Renal cortical epithelial cell (primary cell): ENCODE data around the gene AHCYL2. TPM values are rescaled to one million over a fixed set of nuclear protein-coding genes. Genes with fewer than 3 reads are reported as not detected.
A peak's percentile ranks its signal among the peaks of the same experiment; 100 is the strongest.
"Not testable (repeated sequence)": the region's sequence is repeated elsewhere in the genome, so short reads cannot be mapped to it uniquely, and the experiment has no call there.

Experiments used
- DNase-seq: peaks from one replicate; pipeline ENCODE4 v3.0.0-alpha.2; 2011; ENCODE audit warnings: low read depth
- total RNA-seq: library from RNA; depleted of rRNA; stranded (reverse); fragments of >200 nt; gene quantifications from 2 replicates; pipeline ENCODE4 v1.2.3, GENCODE V29; 2014

AHCYL2 gene
- total RNA-seq, 1 donor from 2014 or later = 34.3 TPM

DNA sequence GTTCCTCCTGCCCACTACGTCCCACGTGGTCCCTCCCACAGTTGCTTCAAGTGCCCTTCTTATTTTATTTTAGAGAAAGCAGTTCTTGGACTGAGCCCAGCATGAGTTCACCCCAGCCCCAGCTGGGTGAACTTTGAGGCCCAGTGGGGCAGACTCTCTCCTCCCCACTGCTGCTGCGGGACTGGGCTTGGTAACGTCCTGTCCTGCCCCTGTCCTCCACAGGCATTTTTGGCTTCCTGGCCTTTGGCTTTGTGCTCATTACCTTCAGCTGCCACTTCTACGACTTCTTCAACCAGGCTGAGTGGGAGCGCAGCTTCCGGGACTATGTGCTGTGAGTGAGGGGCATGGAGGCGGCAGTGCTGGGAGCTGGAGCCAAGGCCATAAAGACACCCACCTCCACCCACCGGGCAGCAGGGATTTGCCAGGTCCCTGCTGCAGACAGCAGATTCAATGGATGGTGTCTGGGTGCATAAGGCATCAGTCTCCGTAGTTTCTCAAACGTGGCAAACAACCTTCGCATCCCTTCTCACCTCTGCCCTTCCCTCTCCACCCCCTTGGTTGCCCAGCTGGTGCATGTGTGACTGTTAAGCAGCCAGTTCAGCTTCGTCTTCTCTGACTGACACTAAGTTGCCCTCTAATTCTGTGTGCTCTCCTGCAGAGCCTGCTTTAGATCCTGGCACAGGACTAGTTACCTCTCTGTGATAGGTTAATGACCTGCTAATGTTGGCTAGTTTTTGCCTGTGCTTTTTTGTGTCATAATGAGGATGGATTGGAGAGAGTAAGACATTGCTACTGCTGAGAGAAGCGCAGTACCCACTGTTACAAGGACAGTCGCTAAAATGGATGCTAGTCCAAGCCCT lies 15.5 kb upstream of the AHCYL2 start:
- DNase-seq = no peak

DNA sequence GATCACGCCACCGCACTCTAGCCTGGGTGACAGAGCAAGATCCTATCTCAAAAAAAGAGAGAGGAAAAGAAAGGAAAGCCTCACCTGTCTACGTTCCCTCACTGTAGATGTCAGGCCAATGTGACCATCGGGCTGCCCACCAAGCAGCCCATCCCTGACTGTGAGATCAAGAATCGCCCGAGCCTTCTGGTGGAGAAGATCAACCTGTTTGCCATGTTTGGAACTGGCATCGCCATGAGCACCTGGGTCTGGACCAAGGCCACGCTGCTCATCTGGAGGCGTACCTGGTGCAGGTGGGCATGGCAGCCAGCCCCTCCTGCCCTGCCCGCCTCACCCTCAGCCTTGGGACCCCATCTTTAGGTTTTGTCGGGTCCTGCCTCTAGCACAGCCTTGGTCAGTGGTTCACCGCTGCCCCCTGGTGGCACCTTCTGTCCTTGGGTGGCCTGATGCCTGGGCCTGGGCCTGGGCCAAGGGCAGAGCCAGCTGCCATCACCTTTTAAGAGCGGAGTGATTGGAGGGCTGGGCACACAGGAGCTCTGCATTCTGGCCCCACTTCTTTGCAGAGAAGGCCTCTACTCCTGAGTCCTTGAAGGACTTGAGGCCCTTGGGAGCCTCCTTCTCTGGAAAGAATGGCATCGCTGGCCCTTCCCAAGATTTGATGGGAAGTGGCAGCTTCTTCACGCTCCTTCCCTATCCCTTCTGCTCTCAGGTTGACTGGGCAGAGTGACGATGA lies 14.4 kb upstream of the AHCYL2 start:
- DNase-seq = no peak

DNA sequence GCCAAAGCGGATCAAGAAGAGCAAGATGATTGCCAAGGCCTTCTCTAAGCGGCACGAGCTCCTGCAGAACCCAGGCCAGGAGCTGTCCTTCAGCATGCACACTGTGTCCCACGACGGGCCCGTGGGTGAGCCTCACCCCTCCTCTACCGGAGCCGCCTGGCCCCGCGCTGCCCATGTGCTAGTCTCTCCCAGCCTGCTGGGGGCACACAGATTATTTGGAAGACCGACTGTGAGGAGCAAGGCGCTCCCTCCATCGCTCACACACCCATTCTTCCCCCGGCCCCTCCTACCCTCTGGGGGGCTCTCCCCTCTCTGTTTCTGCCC lies 13.9 kb upstream of the AHCYL2 start:
- DNase-seq = no peak

DNA sequence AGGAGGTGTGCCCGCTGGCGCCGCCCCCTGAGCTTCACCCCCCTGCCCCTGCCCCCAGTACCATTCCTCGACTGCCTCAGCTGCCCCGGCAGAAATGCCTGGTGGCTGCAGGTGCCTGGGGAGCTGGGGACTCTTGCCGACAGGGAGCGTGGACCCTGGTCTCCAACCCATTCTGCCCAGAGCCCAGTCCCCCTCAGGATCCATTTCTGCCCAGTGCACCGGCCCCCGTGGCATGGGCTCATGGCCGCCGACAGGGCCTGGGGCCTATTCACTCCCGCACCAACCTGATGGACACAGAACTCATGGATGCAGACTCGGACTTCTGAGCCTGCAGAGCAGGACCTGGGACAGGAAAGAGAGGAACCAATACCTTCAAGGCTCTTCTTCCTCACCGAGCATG lies 12.7 kb upstream of the AHCYL2 start:
- no peak for DNase-seq

DNA sequence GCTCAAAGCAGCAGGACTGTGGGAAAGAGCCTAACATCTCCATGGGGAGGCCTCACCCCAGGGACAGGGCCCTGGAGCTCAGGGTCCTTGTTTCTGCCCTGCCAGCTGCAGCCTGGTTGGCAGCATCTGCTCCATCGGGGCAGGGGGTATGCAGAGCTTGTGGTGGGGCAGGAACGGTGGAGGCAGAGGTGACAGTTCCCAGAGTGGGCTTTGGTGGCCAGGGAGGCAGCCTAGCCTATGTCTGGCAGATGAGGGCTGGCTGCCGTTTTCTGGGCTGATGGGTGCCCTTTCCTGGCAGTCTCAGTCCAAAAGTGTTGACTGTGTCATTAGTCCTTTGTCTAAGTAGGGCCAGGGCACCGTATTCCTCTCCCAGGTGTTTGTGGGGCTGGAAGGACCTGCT lies 12.2 kb upstream of the AHCYL2 start:
- DNase-seq = no peak

DNA sequence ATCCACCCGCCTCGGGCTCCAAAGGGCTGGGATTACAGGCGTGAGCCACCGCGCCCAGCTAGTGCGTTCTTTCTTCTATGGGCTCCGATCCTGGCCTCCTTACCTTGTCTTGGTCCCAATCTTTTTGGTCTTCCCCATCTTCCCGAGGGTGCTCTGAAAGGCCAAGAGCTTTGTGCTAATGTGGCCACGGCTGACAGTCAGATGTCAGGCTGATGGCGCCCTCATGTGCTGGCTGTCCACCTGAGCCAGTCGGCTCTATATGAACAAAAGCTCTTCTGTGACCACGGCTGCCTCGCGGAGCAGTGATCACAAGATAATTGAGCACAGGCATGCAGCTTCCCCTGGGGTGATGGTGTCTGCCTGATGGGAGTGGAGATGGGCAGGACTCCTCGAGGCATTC lies 11.0 kb upstream of the AHCYL2 start:
- peak; percentile 9 for DNase-seq

DNA sequence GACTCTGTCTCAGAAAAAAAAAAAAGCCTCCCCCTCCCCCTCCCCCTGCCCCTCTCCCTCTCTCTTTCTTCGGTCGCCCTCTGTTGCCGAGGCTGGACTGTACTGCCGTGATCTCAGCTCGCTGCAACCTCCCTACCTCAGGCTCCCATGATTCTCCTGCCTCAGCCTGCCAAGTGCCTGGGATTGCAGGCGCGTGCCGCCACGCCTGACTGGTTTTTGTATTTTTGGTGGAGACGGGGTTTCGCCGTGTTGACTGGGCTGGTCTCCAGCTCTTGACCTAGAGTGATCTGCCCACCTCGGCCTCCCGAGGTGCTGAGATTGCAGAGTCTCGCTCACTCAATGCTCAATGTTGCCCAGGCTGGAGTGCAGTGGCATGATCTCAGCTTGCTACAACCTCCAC lies 9.1 kb upstream of the AHCYL2 start:
- not testable (repeated sequence) for DNase-seq

DNA sequence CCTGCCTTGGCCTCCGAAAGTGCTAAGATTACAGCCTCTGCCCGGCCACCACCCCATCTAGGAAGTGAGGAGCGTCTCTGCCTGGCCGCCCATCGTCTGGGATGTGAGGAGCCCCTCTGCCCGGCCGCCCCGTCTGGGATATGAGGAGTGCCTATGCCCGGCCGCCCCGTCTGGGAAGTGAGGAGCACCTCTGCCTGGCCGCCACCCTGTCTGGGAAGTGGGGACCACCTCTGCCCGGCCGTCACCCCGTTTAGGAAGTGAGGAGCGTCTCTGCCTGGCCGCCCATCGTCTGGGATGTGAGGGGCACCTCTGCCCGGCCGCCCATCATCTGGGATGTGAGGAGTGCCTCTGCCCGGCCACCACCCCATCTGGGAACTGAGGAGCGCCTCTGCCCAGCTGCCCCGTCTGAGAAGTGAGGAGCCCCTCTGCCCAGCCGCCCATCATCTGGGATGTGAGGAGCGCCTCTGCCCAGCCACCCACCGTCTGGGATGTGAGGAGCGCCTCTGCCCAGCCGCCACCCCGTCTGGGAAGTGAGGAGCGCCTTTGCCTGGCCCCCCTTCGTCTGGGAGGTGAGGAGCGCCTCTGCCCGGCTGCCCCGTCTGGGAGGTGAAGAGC lies 8.6 kb upstream of the AHCYL2 start:
- not testable (repeated sequence) for DNase-seq

DNA sequence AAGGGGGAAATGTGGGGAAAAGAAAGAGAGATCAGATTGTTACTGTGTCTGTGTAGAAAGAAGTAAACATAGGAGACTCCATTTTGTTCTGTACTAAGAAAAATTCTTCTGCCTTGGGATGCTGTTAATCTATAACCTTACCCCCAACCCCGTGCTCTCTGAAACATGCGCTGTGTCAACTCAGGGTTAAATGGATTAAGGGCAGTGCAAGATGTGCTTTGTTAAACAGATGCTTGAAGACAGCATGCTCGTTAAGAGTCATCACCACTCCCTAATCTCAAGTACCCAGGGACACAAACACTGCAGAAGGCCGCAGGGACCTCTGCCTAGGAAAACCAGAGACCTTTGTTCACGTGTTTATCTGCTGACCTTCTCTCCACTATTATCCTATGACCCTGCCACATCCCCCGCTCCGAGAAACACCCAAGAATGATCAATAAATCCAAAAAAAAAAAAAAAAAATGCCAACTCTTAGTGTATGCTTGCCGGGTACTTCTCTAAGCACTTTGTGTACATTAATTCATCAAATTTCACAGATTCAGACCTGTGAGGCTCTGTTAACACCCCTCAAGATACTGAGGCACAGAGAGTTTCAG lies 7.9 kb upstream of the AHCYL2 start:
- DNase-seq = not testable (repeated sequence)

DNA sequence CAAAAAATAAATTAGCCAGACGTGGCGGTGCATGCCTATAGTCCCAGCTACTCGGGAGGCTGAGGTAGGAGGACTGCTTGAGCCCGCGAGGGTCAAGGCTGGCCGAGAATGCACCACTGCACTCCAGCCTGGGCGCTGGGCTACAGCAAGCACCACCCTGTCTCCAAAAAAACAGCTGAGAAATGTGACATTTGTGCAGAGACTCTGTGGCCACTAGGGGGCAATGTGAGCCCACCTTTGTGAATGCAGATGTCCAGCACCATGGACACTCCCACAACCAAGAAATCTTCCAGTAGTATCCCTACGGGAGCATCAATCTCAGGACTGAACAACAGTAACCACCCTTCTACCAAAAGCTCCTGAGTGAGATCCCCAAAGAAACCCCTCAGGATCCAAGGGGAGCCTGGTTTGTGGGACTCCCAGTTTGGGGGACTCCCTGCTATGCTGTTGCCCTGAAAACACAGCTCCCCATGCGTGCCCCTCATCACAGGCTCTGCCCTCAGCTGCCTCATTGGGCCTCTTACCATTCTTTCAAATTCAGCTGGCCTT lies 6.2 kb upstream of the AHCYL2 start:
- peak; percentile 72 for DNase-seq

DNA sequence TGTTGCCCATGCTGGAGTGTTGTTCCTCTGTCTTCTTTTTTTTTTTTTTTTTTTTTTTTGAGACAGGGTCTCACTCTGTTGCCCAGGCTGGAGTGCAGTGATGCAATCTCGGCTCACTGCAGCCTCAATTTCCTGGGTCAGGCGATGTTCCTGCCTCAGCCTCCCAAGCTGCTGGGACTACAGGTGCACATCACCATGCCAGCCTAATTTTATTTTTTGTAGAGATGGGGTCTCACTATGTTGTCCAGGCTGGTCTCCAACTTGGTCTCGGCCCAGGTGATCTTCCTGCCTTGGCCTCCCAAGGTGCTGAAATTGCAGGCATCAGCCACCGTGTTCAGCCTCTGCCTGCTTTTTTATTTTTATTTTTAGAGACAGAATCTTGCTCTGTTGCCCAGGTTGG lies 5.7 kb upstream of the AHCYL2 start:
- not testable (repeated sequence) for DNase-seq

DNA sequence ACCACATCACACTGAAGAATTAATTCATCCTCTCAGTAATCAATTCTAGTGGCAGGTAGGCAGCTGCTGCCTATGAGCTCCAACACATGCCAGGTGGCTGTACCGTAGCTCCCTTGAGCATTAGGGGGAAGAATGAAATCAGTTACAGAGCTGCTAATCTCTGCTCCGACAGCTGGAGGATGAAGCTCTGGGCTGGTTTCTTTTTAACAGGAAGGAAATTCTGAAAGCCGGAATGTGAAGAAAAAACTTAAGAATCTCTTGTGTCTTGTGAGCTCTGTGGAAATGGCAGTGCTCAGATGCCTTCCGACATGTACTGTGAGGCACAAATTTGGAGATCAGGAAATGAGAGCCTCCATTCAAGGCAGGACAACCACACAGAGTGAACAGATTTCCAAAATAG lies 2.8 kb upstream of the AHCYL2 start:
- DNase-seq = no peak

DNA sequence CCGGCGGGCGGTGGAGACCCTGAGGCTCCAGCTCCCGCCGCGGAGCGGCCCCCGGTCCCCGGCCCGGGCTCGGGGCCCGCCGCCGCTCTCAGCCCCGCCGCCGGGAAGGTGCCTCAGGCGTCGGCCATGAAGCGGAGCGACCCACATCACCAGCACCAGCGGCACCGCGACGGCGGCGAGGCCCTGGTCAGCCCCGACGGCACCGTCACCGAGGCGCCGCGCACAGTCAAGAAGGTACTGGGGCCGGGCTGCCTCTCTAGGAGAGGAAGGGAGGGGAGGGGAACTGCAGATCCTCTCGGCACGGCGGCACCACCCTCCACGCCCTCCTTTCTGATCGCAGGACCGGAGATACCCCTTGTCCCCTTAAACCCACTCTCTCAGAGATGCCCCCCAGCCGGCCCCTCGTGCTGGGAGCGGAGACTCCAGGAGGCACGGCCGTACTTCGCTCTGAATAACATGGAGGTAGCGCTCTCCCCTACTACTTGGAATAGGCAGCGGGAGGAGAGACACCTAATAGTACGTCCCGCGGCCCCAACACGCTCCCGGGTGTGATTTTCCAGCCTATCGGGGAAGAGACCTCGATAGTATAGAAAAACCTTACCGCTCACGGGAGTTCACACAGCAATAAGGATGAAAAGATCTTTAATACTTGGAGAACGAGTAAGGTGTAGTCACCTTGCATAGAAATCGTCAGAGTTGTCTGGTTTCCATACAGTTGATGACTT lies 538 bp downstream of the AHCYL2 start:
- DNase-seq = peak; percentile 9

DNA sequence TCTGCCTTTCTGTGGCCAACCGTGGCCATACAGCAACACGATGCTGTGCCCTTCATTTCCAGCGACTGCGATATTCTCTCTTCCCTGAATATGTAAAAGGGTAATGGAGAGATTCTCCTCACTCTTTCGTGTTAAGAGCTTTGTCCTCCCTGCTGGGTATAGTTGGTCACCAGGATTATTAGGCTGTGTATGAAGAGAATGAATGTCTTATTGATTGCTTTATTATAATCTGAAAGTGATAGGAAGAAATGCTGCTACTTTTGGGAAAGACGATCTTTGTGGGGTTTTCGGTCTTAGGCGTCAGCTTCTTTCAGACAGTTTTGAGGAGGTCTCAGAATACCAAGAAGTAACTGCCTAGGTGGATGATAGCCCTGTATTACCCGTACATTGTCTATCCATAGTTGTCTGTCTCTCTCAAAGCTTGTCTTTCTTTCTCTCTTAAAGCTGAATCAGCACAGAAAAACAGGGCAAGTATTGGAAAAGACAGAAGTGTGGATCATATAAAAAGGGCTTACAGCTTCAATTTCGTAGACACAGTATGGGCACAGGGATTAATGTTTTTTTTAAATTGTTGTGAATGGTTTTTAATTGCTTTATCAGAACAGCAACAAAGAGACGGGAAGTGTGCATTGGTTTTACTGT lies 1.2 kb downstream of the AHCYL2 start:
- DNase-seq = peak; percentile 14

DNA sequence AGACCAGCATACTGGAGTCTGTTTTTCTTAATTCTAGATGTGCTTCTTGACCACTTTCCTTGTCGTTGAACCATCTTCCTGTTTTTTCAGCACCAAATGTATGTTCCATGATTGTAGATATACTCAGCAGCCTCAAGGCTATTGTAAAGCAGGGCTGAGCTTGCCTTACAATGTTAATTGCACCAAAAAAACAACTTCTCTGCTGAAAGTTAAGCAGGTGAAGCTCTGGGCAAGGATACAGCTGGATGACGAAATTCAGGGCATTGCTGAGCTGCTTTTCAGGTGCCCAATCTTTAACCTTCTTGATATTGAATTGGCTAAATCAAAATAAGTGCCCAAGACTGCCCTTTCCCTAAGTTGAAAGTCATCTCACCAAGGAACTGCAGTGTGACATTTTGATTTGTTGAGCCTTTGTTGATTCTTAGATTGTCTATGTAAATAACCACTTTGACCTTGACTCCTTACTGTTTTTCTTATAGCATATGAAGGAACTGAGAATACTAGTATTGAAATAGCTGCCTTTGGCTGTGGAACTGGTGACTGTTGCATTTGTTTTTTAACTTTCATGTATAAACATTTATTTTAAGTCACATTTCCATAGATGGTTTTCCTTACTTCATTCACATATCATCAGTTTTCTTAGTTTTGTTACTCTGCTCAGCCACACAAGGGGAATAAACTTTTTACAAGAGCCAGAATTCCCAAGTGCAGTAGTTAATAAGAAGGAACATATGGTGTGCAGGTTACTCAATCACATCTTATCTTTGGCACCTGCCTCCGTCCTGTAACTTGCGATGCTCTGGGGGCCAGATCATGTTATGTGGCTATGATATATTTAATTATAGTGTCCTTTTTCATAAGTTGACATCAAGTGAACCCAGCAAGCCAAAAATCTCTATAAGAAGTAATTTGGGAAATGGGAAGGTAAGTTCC lies 3.1 kb downstream of the AHCYL2 start:
- DNase-seq = no peak

DNA sequence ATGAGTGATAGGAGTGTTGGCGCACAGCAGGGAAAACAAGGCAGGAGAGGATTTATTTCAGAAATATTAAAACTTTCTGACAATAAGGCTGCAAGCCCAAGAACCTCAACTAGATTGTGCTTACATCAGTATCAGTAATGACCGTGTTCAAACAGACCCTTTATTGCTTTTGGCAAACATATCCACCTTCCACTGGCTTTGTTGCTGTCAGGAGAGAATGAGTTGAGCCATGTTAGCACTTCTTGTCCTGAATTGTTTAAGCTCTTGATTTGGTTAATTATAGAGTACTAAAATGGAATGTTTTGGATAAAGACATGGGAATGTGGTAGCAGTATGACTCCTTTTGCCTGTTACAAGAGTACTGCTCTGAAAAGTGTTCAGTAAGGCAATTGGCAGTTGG lies 3.8 kb downstream of the AHCYL2 start:
- no peak for DNase-seq

DNA sequence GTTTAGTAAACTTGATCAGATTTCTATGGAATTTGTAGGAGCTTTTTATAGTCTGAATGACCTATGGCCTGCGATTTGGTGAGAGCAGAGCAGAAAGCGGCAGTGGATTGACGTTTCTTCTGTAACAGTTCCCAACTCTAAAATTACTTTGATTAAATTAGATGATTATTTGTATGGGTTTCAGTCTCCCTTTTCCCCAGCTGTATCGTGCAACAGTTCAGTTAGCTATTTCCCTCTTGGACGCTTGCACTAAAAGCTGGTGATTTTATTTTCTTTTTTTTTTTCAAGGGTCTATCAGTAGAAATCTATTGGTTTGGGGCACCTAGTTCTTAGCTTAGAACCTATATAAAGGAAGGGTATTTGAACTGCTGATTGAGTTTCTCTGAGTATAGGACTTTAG lies 6.8 kb downstream of the AHCYL2 start:
- no peak for DNase-seq

DNA sequence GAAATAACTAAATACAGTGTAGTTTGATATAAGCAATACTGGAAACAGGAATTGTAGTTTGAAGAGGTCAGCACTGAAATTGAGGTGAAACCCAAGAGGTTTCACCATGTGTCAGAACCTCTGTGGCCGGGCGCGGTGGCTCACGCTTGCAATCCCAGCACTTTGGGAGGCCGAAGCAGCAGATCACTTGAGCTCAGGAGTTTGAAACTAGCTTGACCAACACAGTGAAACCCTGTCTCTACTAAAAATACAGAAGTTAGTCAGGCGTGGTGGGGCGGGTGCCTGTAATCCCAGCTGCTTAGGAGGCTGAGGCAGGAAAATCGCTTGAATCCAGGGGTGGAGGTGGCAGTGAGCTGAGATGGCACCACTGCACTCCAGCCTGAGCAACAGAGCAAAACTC lies 13.7 kb downstream of the AHCYL2 start:
- DNase-seq = peak; percentile 62

DNA sequence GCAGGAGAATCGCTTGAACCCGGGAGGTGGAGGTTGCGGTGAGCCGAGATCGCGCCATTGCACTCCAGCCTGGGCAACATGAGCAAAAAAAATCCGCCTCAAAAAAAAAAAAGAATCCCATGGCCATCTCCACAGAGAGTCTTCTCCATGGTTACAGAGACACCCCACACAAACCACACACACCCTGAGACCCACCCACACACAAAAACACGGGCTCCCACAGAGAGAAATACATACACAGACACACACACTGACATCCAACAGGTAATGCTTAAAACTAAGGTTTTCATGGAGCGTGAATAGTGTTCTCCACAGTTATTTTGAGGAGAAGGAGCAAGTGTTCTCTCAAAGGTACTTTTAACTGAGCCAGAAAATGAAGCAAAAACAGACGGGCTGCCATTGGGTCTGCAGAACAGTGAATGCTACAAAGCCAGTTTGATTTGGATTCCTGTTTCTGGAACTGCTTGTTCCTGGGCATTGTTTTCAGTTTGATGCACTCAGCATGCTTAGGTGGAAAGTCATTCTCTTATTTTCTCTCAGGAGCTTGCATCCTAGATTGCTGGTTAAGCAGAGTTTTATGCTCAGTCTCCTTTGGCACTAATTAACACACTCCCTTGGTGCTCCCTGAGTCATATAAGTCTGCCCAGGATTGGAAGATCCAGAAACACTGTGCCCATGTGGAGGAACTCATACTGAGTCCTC lies 15.4 kb downstream of the AHCYL2 start:
- DNase-seq = peak; percentile 95
